ENCODE measurements around the gene CTU2.
A peak's percentile ranks its signal among the peaks of the same experiment; 100 is the strongest.

Gene CTU2

DNA sequence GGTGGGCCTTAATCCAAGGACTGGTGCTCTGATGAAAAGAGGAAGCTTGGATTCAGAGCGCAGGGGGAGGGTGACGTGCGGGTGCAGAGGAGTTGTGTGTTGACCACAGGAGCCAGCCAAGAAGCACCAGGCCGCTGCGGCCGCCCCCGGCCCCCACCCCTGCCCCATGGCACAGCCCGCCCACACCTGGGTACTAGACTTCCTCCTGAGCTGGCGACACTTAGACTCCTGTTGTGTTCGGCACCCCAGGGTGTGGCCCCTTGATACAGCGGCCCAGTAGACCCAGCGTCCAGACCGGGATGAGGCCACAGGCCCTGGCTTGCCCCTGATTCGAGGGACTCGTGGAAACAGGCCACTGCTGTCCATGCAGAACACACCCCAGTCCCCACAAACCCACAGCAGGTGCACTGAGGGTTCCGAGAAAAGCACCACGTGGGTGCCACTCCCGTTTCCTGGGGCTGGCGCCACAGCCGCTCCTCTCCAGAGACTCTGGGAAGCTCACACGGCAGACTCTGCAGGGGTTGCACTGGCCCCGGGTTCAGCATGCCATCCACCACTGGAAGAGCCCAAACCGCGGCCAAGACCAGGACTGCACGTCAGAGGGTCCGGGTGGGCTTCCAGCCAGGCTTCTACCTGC, 14.3 kb upstream of the CTU2 start:
- Histone ChIP-seq H3K27ac (peak overlapping the region; percentile 100), H3K27me3 (peaks cover 16% of the 10 kb centered on the region), H3K4me1 (ENCODE audit: control insufficient read depth in 1 of 2, insufficient read depth in 1 of 2, low read depth in 1 of 2, low read length in 1 of 2) (peaks cover 34 to 54% of the 10 kb centered on the region in 2 experiments), H3K9me3 (no peaks in the 10 kb centered on the region), H3K36me3 (peaks cover 34% of the 10 kb centered on the region), H3K4me3 (ENCODE audit: low read depth in 1 of 2, low read length in 1 of 2) (peak overlapping the region; percentile 22 to 54)
- no peak for TF ChIP-seq CTCF (IDR thresholded peaks at IDR 0.05)

DNA sequence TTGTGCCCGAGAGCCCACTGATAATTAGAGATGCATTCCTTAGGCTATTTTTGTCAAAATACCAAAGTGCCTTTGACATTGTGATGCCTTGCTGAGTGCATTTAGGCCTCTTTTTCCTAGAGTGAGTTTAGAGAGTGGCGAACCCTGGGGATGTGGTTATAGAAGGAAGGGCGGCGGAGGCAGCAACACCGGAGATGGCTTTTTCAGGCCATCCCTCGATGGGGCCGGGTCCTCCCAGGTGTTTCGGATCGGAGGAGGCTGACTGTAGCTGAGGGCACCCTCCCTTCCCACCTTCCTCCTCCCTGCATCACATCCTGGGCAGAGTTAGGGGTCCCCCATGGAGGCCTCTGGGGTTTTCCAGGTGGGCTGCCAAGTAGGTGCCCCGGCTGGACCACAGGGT, 13.4 kb upstream of the CTU2 start:
- Histone ChIP-seq H3K27me3 (peaks cover 12% of the 10 kb centered on the region), H3K27ac (peak overlapping the region; percentile 100)
- TF ChIP-seq CTCF (IDR thresholded peaks at IDR 0.05): no peak

DNA sequence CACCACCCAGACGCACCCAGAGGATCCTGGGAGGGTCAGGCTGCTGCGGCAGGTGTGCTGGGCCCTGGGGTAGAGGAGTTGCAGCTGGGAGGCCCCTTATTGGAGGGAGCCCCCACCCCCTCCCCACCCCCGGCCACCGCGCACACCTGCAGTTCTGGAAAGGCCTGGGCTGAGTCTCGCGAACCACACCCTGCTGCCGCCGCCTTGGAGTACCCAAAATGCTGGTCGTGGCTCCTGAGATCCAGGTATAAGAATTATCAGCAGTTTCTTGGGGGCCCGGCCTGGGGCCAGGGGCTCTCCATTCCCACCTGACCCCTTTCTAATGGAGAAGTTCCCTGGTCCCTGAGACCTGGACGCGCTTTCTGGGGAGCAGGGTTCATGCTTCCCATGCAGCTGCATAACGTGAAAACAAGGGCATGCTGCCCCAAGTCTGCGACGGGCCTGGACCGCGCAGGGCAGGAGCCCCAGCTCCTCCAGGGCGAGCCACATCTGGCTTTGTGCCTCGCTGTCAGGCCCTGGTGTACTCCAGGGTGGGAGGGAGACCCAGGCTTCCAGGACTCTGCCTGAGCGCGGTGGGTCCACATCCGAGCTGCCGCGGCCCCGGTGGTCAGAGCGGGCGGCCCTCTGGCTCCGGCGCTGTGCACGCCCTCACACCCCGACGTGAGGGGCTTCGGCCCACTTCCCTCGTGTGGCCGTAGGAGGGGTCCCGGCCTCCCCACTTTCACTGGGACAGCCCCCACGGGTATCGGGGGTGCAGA, 12.7 kb upstream of the CTU2 start:
- H3K27ac ChIP-seq: peak overlapping the region; percentile 100
- H3K4me1 ChIP-seq (ENCODE audit: control insufficient read depth in 1 of 2, insufficient read depth in 1 of 2, low read depth in 1 of 2, low read length in 1 of 2): peaks cover 44 to 54% of the 10 kb centered on the region in 2 experiments
- H3K27me3 ChIP-seq: peaks cover 5% of the 10 kb centered on the region
- H3K4me3 ChIP-seq (ENCODE audit: low read depth in 1 of 2, low read length in 1 of 2): no peak overlapping the region
- no peak for TF ChIP-seq CTCF (IDR thresholded peaks at IDR 0.05)
- H3K9me3 ChIP-seq: no peaks in the 10 kb centered on the region
- H3K36me3 ChIP-seq: peaks cover 49% of the 10 kb centered on the region

More for the DNA sequence above, 13.4 kb upstream of the CTU2 start:
- no peak overlapping the region for H3K4me3 ChIP-seq (ENCODE audit: low read depth in 1 of 2, low read length in 1 of 2)
- H3K9me3 ChIP-seq: no peaks in the 10 kb centered on the region
- peaks cover 42% of the 10 kb centered on the region for H3K36me3 ChIP-seq
- H3K4me1 ChIP-seq (ENCODE audit: control insufficient read depth in 1 of 2, insufficient read depth in 1 of 2, low read depth in 1 of 2, low read length in 1 of 2): peaks cover 37 to 54% of the 10 kb centered on the region in 2 experiments

DNA sequence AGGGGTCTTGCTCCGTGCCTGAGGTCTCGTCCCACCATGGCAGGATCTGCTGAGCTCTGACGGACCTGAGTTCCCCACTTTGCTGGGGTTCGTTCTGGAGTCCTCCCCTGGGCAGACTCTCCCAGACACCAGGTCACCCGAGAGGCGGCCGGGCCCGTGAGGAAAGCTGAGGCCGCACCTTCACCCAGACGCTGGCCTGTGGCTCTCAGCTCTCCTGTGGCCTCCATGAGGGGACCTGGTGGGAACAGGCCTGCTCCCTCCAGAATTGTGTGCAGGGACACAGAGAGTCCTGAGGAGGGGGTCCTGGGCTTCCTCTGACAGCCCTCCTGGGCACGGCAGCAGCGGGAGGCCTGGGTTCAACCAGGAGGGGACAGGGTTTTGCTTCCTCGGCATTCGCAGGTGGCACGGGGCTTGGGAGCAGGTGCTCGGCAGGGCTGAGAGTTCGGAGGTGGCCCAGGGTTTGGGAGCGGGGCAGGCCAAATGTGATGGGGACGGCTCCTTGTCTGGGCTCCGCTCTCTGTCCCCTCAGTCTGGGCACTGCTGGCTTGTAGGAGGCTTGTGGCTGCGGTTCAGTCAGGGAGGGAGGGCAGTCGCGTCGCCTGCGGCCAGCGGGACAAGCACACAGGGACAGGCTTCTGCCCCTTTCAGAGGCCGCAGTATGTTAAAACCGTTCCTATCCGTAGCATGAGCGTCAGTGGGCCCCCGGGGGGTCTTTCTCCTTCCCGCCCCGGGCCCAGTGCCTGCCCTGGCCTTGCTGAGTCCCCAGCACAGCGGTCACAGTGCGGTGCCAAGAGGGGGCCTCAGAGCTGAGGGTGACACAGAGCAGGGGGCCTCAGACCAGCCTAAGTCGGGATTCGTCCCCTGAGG, 11.8 kb upstream of the CTU2 start:
- Histone ChIP-seq H3K36me3 (peaks cover 58% of the 10 kb centered on the region), H3K4me1 (ENCODE audit: control insufficient read depth in 1 of 2, insufficient read depth in 1 of 2, low read depth in 1 of 2, low read length in 1 of 2) (peaks cover 53 to 60% of the 10 kb centered on the region in 2 experiments)
- TF ChIP-seq CTCF (IDR thresholded peaks at IDR 0.05): no peak

DNA sequence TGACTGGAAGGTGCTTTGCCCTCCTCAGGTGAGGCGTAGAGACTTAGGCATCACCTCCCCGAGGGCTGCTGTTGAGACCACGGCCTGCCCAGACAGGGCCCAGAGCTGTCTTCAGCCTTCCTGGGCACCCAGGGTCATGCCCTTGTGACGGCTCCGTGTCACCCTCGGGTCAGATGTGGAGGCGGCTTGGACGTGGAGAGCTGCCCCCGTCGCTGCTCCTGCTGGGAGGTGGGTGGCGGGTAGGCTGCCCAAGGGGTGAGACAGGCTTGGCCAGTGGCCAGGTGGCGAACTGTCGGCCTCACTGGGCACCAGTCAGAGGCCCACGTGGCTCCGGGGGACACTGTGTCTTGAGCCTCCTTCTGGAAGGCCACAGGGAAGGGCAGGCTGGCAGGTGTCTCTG, 11.1 kb upstream of the CTU2 start:
- H3K27ac ChIP-seq: peak overlapping the region; percentile 100
- no peaks in the 10 kb centered on the region for H3K9me3 ChIP-seq
- TF ChIP-seq CTCF (IDR thresholded peaks at IDR 0.05): no peak
- no peaks in the 10 kb centered on the region for H3K27me3 ChIP-seq
- H3K4me1 ChIP-seq (ENCODE audit: control insufficient read depth in 1 of 2, insufficient read depth in 1 of 2, low read depth in 1 of 2, low read length in 1 of 2): peaks cover 60 to 65% of the 10 kb centered on the region in 2 experiments
- peaks cover 65% of the 10 kb centered on the region for H3K36me3 ChIP-seq
- H3K4me3 ChIP-seq (ENCODE audit: low read depth in 1 of 2, low read length in 1 of 2): no peak overlapping the region

More for the DNA sequence above, 11.8 kb upstream of the CTU2 start:
- Histone ChIP-seq H3K4me3 (ENCODE audit: low read depth in 1 of 2, low read length in 1 of 2) (no peak overlapping the region), H3K27ac (peak overlapping the region; percentile 100), H3K27me3 (no peaks in the 10 kb centered on the region), H3K9me3 (no peaks in the 10 kb centered on the region)
